HG02840 (cell line): ENCODE measurements around the gene DENND5B.
"Not testable (repeated sequence)": the region's sequence is repeated elsewhere in the genome, so short reads cannot be mapped to it uniquely, and the experiment has no call there.

ENCODE experiments used
- ATAC-seq: cut with Tn5 transposase; IDR thresholded peaks from one replicate; pipeline ENCODE4 v1.9.1; 2021; ENCODE audit warnings: mild to moderate bottlenecking, moderate library complexity, moderate number of reproducible peaks; ENCODE audit not compliant: unreplicated experiment, low FRiP score

The DENND5B gene

GRCh38 chr12:31508436-31509150, 82.3 kb downstream of the DENND5B start:
- ATAC-seq, result no peak

GRCh38 chr12:31507966-31508365, 83.0 kb downstream of the DENND5B start:
- ATAC-seq, result no peak

DNA sequence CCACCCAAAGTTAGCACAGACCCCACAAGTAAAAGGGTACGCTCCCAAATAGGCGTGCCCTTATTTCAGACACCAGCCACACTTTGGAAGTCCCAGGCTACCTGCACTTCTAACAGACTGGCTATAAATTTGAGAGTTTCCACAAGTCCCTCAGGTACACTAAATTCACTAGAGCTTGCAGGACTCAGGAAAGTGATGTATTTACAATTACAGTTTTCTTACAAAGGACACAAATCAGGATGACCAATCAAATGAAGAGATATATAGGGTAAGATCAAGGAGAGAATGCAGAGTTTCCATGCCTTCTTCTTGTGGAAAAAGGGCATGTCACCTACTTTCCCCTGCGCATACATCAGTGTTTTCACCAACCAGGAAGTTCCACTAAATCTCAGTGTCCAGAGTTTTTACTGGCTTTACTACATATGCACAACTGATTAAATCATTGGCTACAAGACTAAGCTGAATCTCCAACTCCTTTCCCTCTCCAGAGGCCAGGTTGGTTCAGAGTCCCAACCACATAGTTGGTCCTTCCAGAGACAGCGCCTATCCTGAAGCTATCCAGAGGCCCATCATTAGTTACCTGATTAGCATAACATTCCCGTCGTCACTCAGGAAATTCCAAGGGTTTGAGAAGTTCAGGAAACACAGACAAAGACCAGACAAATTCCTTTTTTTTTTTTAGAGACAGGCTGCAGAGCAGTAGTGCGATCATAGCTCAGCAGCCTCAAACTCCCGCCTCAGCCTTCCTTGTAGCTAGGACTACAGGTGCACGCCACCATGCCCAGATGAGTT, 84.2 kb downstream of the DENND5B start:
- no peak for ATAC-seq

- ATAC-seq, result no peak
Observed at GRCh38 chr12:31504625-31505222, 86.2 kb downstream of the DENND5B start.

DNA sequence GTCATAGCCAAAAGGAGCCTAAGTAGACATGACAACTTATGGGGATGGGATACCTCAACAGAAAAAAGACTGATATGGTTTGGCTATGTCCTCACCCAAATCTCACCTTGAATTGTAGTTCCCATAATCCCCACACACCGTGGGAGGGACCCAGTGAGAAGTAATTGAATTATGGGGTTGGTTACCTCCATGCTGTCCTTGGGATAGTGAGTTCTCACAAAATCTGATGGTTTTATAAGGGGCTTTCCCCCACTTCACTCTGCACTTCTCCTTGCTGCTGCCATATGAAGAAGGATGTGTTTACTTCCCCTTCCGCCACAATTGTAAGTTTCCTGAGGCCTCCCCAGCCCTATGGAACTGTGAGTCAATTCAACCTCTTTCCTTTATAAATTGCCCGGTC, 89.9 kb downstream of the DENND5B start:
- ATAC-seq, result not testable (repeated sequence)

DNA sequence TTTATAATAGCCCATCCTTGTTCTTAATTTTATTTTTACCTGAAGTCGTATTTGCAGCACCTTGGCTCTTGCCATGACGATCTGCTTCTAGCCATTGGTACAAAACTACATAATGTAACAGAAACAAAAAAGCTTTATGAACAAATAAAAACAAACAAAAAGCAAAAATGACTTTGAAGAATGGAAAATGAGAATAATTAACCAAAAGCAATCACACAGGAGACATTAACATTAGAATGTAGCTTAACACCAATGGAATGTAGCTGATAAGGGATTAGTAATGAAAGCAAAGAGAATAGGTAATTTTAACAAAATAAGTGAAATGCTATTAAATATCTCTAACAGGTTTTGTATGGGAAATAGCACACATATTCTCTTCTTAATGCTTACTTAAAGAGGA, 91.4 kb downstream of the DENND5B start:
- no peak for ATAC-seq

- ATAC-seq, result no peak
Observed at GRCh38 chr12:31498424-31498823, 92.5 kb downstream of the DENND5B start.

DNA sequence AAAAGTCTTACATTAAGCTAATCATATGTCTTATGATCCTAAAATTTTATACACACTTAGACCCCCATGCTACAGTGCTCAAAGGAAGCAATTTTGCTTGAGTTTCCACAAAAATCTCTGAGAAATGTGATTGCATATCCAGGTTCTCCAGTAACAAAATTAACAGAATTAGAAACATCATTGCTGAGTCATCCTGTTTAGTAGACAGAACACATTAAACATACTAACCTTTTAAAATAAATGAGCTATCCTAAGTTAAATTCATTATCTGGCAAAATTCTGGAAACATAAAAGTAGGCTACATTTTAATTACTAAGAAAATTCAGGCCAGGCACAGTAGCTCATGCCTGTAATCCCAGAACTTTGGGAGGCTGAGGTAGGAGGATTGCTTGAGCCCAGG, 94.7 kb downstream of the DENND5B start:
- no peak for ATAC-seq

- ATAC-seq, result no peak
Observed at GRCh38 chr12:31494455-31494854, 96.5 kb downstream of the DENND5B start.

DNA sequence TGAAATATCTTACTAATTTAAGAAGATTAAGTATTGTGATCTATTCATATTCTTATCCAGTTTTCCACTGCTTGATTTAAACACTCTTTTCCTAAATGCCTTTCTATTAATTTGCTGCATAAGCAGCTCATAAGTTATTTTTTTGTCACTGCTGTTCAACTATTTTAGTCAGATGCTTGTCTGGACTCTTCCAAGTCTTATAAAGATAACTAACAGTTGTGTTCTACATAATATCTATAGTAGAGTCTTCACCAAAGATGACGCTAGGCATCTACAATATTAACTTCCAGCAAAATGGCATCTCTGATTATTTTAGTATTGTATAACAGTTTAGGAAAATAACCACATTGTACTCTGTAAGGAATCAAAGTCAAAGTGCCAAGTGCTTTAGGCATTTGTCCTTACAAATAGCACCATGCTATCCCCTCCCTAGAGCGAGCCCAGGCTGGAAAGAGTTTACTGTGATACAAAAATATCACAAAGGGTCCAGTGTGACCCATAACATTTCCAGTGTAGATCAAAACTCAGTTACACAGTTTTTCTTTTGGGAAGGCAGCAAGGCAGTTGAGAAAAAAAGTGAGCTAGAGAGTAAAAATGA, 98.2 kb downstream of the DENND5B start:
- ATAC-seq, result no peak

DNA sequence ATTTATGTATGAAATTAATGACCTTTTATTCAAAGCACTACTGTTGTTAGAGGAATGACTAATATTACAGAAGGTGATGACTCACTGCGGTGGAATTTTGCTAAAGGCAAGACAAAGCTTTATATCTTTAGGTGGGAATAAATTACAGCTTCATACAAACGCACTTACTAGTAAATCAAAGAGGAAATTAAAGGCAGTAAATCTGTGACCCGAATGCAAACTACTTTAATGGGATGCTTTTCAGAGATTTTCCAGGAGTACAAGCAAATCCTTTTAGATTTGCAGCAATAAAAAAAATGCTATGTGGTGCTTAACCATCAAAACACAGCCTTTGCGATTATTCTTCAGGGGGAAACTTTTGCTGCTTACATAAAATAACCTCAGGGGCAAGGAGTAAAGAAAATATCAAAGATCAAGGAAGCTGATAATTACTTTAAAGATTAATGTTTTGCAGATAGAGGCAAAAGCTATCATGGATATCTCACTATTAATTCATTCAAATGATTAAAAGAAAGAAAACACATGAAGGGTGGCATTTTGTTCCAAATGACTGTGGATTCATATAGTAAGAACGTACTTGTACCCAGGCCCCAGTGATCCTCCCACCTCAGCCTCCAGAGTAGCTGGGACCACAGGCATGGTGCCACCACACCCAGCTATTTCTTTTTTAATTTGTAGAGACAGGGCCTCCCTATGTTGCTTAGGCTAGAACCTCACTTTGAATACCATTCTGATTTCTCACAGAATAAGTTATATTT, 98.9 kb downstream of the DENND5B start:
- ATAC-seq, result no peak

GRCh38 chr12:31491241-31491794, 99.6 kb downstream of the DENND5B start:
- no peak for ATAC-seq

DNA sequence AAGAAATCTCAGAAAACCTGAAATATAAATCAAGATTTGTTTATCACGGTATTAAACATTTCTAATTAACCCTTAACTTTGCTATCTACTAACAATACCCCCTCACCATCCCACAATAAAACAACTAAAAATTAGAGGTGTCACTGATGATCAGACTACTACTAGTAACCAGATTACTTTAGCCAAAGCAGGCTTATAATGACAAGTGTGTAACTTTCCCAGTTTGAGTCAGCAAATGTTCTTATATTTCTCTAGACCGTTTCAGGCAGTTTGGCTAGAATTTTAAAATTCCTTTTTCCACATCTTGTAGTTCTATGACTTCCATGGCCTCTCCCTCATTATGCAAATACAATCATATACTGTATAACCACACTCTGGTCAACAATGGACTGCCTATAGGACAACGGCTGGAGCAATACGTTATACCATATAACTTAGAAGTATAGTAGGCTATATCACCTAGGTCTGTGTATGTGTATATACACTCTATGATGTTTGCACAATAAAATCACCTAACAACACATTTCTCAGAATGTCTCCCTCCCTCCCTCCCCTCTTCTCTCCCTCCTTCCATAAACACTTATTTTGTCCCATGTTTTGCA, 102.1 kb downstream of the DENND5B start:
- ATAC-seq, result no peak

DNA sequence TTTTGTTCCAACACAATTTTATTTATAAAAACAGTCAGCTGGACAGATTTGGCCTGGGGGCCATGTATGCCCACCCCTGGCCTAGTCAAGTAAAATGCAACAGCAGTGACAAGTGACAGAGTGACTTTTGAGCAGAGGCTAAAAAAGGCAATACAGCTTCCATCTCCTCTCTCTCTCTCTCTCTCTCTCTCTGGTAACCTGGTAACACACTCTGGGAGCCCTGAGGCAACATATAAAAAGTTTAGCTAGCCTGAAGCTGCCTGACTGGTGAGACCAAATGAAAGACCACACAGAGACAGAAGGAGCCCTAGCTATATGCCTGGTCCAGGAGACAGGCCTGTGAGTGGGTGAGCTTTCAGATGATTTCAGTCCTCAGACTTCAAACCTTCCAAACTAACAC, 105.4 kb downstream of the DENND5B start:
- no peak for ATAC-seq

- no peak for ATAC-seq
Observed at GRCh38 chr12:31482816-31483215, 108.1 kb downstream of the DENND5B start.

- no peak for ATAC-seq
Observed at GRCh38 chr12:31481415-31481814, 109.5 kb downstream of the DENND5B start.

- ATAC-seq, result no peak
Observed at GRCh38 chr12:31479516-31480210, 111.3 kb downstream of the DENND5B start.

DNA sequence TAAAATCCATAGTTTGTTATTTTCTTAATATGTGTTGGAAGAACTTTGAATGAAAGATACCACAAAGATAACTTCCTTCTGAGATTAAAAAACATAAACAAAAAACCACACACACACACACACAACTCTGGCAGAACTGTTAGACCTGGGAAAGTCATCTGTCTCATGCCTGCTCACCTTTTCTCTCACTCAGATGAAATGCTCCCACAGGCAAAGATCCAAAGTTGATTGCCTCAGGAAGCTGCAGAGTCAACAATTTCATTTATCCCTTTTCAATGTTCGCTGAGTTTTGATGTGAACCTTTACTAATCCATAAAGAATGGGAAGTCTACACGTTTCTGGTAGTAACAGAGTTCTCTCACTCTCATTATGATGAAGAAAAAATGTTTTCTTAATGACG, 112.0 kb downstream of the DENND5B start:
- no peak for ATAC-seq

DNA sequence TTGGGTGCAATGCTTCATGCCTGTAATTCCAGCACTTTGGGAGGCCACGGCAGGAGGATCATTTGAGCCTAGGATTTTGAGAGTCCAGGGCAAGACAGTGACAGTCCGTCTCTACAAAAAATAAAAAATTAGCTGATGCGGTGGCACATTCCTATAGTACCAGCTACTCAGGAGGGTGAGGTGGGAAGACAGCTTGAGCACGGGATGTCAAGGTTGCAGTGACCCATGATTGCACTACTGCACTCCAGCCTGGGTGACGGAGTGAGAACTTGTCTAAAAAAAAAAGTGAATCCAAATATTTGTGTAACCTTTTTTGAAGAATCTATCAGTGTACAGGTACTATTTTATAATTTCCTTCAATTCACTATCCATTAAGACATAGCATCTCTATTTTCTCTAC, 112.5 kb downstream of the DENND5B start:
- ATAC-seq, result no peak
